BJ (cell line): Measurements from ENCODE around the gene NEAT1. TPM values are rescaled to one million over a fixed set of nuclear protein-coding genes. Genes with fewer than 3 reads are reported as not detected.

Source experiments
- CTCF ChIA-PET: fragments of 350-600 bp; formaldehyde crosslinking; extraction: SDS; loops from one replicate; lab custom pipeline; 2021; ENCODE audit warnings: antibody characterized with exemption, inconsistent platforms; lab: Yijun Ruan, JAX
- POLR2A ChIA-PET: fragments of 300-600 bp; sonication (Branson Sonifier 250); formaldehyde crosslinking; extraction: SDS; loops from one replicate; lab custom pipeline; 2021; ENCODE audit warnings: antibody characterized with exemption; lab: Charles Lee
- DNase-seq: peaks from one replicate; pipeline ENCODE4 v3.0.0-alpha.2; 2011; ENCODE audit warnings: low read depth
- H3K27me3 ChIP-seq: 2 replicates; pipeline ENCODE4 v1.6.0; 2011; ENCODE audit warnings: low read length; ENCODE audit not compliant: control insufficient read depth, insufficient read depth
- H3K36me3 ChIP-seq: 2 replicates; pipeline ENCODE4 v1.5.1; 2011; ENCODE audit warnings: low read length; ENCODE audit not compliant: control insufficient read depth, insufficient read depth
- H3K4me3 ChIP-seq: 2 replicates; pipeline ENCODE4 v1.5.1; 2011; ENCODE audit warnings: low read depth, mild to moderate bottlenecking, control low read depth, low read length
- CTCF ChIP-seq: IDR thresholded peaks from 2 replicates; pipeline ENCODE4 v1.5.1; 2011; ENCODE audit warnings: low read depth, mild to moderate bottlenecking, control low read depth, inconsistent platforms, low read length, moderate library complexity; ENCODE audit not compliant: insufficient read depth
- polyA plus RNA-seq: library from polyadenylated mRNA; depleted of rRNA; stranded (reverse); fragments of >200 nt; gene quantifications from 2 replicates; pipeline ENCODE4 v1.2.3, GENCODE V29; 2011

Gene NEAT1
- polyA plus RNA-seq, 1 experiment = 59.2 TPM

- Histone ChIP-seq H3K4me3 (no peak overlapping the region), H3K27me3 (no peaks in the 10 kb centered on the region), H3K36me3 (no peaks in the 10 kb centered on the region)
- ChIA-PET CTCF (interaction anchor here (0.9 to 1.2 kb wide), 2 partner anchors 12 to 161 kb away, joined by 3 read pairs; no protein-coding TSS in a partner anchor), POLR2A (interaction anchor here (0.6 kb wide), 1 partner anchor 212 kb away, joined by 3 read pairs; no protein-coding TSS in a partner anchor)
- no peak for TF ChIP-seq CTCF
- no peak for DNase-seq
Measured at GRCh38 chr11:65379698-65380459, 42.7 kb upstream of the NEAT1 start.

DNA sequence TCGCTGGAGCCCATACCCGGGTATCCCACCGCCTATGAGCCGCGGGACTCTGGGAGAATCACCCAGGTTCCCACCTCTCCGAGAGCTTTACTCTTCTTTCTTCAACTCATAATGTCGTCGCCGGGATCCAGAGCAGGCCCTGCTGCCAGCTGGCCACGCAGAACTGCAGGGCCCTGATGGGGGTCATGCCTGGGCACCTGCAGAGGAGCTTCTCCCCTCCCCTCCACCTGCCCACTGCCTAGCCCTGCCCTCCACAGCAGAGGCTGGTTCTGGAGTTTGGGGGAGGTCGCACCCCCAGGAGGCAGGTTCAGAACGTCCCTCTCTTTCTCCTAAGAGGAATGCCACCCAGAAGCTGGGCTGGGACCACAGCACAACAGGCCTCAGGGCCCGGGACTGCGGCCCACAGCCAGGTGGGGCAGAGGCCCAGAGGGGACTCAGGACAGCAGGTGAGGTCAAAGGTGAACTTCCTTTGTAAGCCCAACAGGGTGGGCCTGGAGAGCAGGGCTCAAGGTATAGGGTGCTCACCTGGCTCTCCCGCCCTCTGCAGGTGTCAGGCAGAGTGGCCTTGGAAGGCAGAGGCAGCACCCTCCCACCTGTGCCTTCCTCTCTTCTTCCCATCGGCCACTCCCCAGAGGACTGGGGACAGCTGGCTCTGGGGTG is 42.0 kb upstream of the NEAT1 start:
- POLR2A ChIA-PET = interaction anchor here (0.7 kb wide), 1 partner anchor 64 kb away, joined by 4 read pairs; no protein-coding TSS in a partner anchor
- CTCF ChIA-PET = interaction anchor here (0.9 to 1.2 kb wide), 3 partner anchors 13 to 130 kb away, joined by 3 read pairs; no protein-coding TSS in a partner anchor
- H3K36me3 ChIP-seq = no peaks in the 10 kb centered on the region
- no peak overlapping the region for H3K4me3 ChIP-seq
- no peaks in the 10 kb centered on the region for H3K27me3 ChIP-seq
- no peak for TF ChIP-seq CTCF
- DNase-seq = no peak

DNA sequence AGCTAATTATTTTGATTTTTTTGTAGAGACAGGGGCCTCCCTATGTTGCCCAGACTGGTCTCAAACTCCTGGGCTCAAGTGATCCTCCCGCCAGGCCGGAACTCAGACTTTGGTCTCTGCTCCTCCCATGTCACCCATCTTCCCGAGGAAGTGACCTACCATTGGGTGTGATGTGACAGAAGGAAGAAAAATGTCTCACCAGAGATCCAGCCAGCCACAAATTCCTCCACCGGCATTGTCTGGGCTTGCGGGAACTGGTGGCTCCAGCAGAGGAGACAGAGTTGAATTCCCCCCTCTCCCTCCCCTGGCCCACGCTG is 40.9 kb upstream of the NEAT1 start:
- DNase-seq = no peak
- TF ChIP-seq CTCF = no peak
- CTCF ChIA-PET = interaction anchor here (0.6 to 2.6 kb wide), 9 partner anchors 9 to 121 kb away, joined by 3 to 14 read pairs (median 3); no protein-coding TSS in a partner anchor
- no peaks in the 10 kb centered on the region for H3K27me3 ChIP-seq
- no peaks in the 10 kb centered on the region for H3K36me3 ChIP-seq
- peak overlapping the region; percentile 33 for H3K4me3 ChIP-seq
- POLR2A ChIA-PET = no interaction called here

- DNase-seq = peak; percentile 94
- POLR2A ChIA-PET = interaction anchor here (1.0 kb wide), 1 partner anchor 124 kb away, joined by 3 read pairs; no protein-coding TSS in a partner anchor
- Histone ChIP-seq H3K36me3 (no peaks in the 10 kb centered on the region), H3K27me3 (no peaks in the 10 kb centered on the region), H3K4me3 (peak within 1 kb of the TSS; percentile 33)
- peak; percentile 84 for TF ChIP-seq CTCF
- CTCF ChIA-PET = interaction anchor here (0.6 to 2.6 kb wide), 10 partner anchors 8 to 120 kb away, joined by 3 to 14 read pairs (median 3); no protein-coding TSS in a partner anchor
Measured at GRCh38 chr11:65382033-65382803, 40.4 kb upstream of the NEAT1 start, which contains the start of gene SLC25A45. TSS of gene SLC25A45 (minus strand) at chr11:65382646. CDS start at chr11:65381951, 695 bp downstream.
